ENCODE results near the gene NF1. TPM values are rescaled to one million over a fixed set of nuclear protein-coding genes. Genes with fewer than 3 reads are reported as not detected.

Gene NF1
- total and polyA plus RNA-seq, 11 donors: 6.8 to 82.0 (median 51.4) TPM

GRCh38 chr17:31314782-31315100 lies 220.0 kb downstream of the NF1 start:
- DNase-seq: no peak
- WGBS, 4 donors: 93 to 97% (median 94%) methylated on average over 3 of the region's 3 CpGs
- Histone ChIP-seq H3K27ac (peak overlapping the region in 1 of 12 donors; percentile 88), H3K27me3 (no peaks in the 10 kb centered on the region), H3K9me3 (no peaks in the 10 kb centered on the region), H3K4me3 (peak overlapping the region in 1 of 12 donors; percentile 61), H3K36me3 (peaks cover 0 to 7% (median 0%) of the 10 kb centered on the region in 9 donors), H3K4me1 (peaks cover 0 to 46% (median 6%) of the 10 kb centered on the region in 12 donors)
- intact Hi-C loops (cut with DNase I): no loop called here
- no peak for ATAC-seq
- no peak for TF ChIP-seq POLR2A (IDR thresholded peaks at IDR 0.05)
- TF ChIP-seq, protein P1, sequence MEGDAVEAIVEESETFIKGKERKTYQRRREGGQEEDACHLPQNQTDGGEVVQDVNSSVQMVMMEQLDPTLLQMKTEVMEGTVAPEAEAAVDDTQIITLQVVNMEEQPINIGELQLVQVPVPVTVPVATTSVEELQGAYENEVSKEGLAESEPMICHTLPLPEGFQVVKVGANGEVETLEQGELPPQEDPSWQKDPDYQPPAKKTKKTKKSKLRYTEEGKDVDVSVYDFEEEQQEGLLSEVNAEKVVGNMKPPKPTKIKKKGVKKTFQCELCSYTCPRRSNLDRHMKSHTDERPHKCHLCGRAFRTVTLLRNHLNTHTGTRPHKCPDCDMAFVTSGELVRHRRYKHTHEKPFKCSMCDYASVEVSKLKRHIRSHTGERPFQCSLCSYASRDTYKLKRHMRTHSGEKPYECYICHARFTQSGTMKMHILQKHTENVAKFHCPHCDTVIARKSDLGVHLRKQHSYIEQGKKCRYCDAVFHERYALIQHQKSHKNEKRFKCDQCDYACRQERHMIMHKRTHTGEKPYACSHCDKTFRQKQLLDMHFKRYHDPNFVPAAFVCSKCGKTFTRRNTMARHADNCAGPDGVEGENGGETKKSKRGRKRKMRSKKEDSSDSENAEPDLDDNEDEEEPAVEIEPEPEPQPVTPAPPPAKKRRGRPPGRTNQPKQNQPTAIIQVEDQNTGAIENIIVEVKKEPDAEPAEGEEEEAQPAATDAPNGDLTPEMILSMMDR (IDR thresholded peaks at IDR 0.05): no peak

GRCh38 chr17:31318298-31318801 lies 223.6 kb downstream of the NF1 start:
- TF ChIP-seq, protein P1 (IDR thresholded peaks at IDR 0.05): no peak
- TF ChIP-seq POLR2A (IDR thresholded peaks at IDR 0.05): no peak
- intact Hi-C loops (cut with DNase I): no loop called here
- DNase-seq (peak in 4 of 5 donors; percentile 41 to 74 (median 54)), ATAC-seq (peak; percentile 83 to 93 (median 90))
- Histone ChIP-seq H3K4me3 (peak overlapping the region in 9 of 12 donors; percentile 1 to 60 (median 30)), H3K36me3 (peaks cover 0 to 7% (median 0%) of the 10 kb centered on the region in 9 donors), H3K27ac (peak overlapping the region; percentile 15 to 86 (median 60)), H3K27me3 (no peaks in the 10 kb centered on the region), H3K4me1 (peaks cover 0 to 59% (median 6%) of the 10 kb centered on the region in 12 donors), H3K9me3 (no peaks in the 10 kb centered on the region)
- 48 to 63% (median 59%) methylated on average over 8 of the region's 8 CpGs for WGBS, 4 donors

DNA sequence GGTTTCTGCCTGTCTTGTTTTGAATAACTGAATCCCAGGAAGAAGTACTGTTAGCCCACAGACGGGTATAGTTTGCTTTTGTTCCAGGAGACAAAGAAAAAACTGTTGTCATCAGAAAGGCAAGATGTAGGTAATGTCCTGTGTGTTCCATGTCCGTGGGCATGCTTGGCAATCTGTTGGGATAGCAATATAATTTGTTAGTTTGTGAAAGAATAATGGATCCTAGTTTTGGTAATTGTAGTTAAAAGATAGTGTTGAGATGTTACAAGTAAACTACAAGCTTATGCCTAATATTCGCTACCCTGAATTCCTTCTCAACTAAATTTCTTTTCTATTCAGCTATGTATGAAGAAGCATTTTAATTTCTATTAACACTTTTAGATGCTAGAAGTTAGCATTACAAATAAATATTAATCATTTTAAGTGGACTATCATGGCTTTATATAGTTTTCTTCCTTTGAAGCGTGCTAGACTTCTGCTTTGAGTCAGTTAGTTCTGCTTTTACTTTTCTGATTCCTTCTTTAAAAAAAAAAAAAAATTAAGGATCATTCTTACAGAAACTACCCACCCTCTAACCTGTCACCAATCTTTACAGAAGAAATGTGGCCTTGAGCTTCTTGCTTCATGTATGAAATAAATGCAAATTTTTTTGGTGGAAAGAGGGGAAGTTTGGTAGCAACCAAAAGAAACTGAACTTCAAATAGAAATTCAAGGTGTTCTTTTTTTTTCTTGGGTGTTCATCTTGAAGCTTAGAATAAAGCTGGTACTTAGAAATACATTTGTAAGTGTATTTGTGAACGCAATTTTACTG lies 224.3 kb downstream of the NF1 start:
- H3K4me3 ChIP-seq: peak overlapping the region in 10 of 12 donors; percentile 1 to 60 (median 30)
- ATAC-seq: no peak
- intact Hi-C loops (cut with DNase I): no loop called here

DNA sequence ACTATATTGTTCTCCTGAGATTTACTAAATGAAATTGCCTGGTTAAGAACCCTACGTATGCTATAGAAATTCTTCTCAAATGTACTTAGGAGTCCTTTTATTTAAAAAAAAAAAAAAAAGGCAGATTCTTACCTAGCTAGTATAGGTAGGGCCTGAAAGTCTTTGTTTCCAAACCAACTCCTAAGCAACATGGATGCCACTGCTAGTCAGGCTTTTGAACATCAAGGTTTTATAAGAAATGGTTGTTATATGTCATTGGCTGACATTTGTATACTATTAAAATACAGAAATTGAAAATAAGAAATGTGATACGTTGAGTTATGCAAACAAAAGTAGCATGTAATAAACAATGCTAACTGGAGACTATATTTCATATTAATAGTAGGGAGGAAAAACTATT lies 225.5 kb downstream of the NF1 start:
- no peak for DNase-seq

More for the DNA sequence above, 224.3 kb downstream of the NF1 start:
- H3K4me1 ChIP-seq: peaks cover 0 to 59% (median 6%) of the 10 kb centered on the region in 12 donors
- H3K9me3 ChIP-seq: no peaks in the 10 kb centered on the region
- WGBS, 4 donors: 78 to 82% (median 80%) methylated on average over 5 of the region's 5 CpGs
- H3K27me3 ChIP-seq: no peaks in the 10 kb centered on the region
- DNase-seq: no peak
- H3K36me3 ChIP-seq: peaks cover 0 to 7% (median 0%) of the 10 kb centered on the region in 9 donors
- no peak for TF ChIP-seq POLR2A (IDR thresholded peaks at IDR 0.05)
- TF ChIP-seq, protein P1 (IDR thresholded peaks at IDR 0.05): no peak
- H3K27ac ChIP-seq: peak overlapping the region; percentile 15 to 86 (median 60)

More for the DNA sequence above, 225.5 kb downstream of the NF1 start:
- H3K4me1 ChIP-seq: peaks cover 0 to 47% (median 6%) of the 10 kb centered on the region in 12 donors
- H3K27ac ChIP-seq: peak overlapping the region in 2 of 12 donors; percentile 38 to 86
- peaks cover 0 to 7% (median 0%) of the 10 kb centered on the region in 9 donors for H3K36me3 ChIP-seq
- intact Hi-C loops (cut with DNase I): no loop called here
- 86 to 92% (median 88%) methylated on average over 2 of the region's 2 CpGs for WGBS, 4 donors
- H3K27me3 ChIP-seq: no peaks in the 10 kb centered on the region
- ATAC-seq: no peak
- no peaks in the 10 kb centered on the region for H3K9me3 ChIP-seq
- H3K4me3 ChIP-seq: peak overlapping the region in 6 of 12 donors; percentile 20 to 60 (median 34)
- TF ChIP-seq, protein P1 (IDR thresholded peaks at IDR 0.05): no peak
- TF ChIP-seq POLR2A (IDR thresholded peaks at IDR 0.05): no peak

Data from heart left ventricle (tissue), 16 donors.